HG03280 (cell line): Measurements from ENCODE around the gene CIDEB.

Experiments
- ATAC-seq: cut with Tn5 transposase; IDR thresholded peaks from one replicate; pipeline ENCODE4 v1.9.1; 2021; ENCODE audit warnings: mild to moderate bottlenecking, moderate library complexity; ENCODE audit not compliant: unreplicated experiment

CIDEB gene

GRCh38 chr14:24255931-24256711 lies 51.7 kb downstream of the CIDEB start:
- no peak for ATAC-seq

DNA sequence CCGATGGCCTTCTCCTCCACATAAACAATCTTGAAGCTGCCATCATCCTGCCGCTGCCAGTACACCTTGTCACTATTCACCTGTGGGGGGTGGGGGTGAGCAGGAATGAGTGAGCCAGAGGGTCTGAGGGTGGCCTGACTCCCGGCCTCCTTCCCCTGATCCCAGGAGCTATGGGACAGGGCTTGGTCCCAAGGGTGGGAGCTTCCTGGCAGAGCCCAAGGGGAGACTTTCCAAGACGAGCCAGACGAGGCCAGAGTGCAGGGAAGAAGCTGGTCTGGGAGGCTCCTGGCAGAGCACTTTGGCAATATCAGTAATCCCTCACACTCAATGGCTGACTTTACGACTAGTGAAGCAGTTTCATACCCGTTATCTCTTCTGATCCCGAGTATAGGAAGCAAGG lies 52.3 kb downstream of the CIDEB start:
- ATAC-seq, result no peak
